ENCODE results near the gene SMOC2. TPM values are rescaled to one million over a fixed set of nuclear protein-coding genes. Genes with fewer than 3 reads are reported as not detected.
A peak's percentile ranks its signal among the peaks of the same experiment; 100 is the strongest.
"Not testable (repeated sequence)": the region's sequence is repeated elsewhere in the genome, so short reads cannot be mapped to it uniquely, and the experiment has no call there.

SMOC2 gene
- total RNA-seq, 1 donor from 2014 or later: 0.53 TPM

GRCh38 chr6:168686831-168687730, 246.1 kb downstream of the SMOC2 start:
- FAIRE-seq: no peak
- H3K4me3 ChIP-seq (ENCODE audit: low read depth, low read length): no peak overlapping the region
- no peak for TF ChIP-seq CTCF (IDR thresholded peaks at IDR 0.05; ENCODE audit: insufficient read depth, low read length, severe bottlenecking)

GRCh38 chr6:168690271-168690670, 249.3 kb downstream of the SMOC2 start:
- TF ChIP-seq CTCF (IDR thresholded peaks at IDR 0.05; ENCODE audit: insufficient read depth, low read length, severe bottlenecking): no peak
- DNase-seq (ENCODE audit: low read depth) (no peak), FAIRE-seq (no peak)
- Histone ChIP-seq H3K27me3 (ENCODE audit: control insufficient read depth, insufficient read depth, low read length) (no peaks in the 10 kb centered on the region), H3K4me3 (ENCODE audit: low read depth, low read length) (no peak overlapping the region), H3K36me3 (ENCODE audit: control insufficient read depth, insufficient read depth, low read length) (no peaks in the 10 kb centered on the region)

More at GRCh38 chr6:168686831-168687730, 246.1 kb downstream of the SMOC2 start:
- DNase-seq (ENCODE audit: low read depth): no peak
- no peaks in the 10 kb centered on the region for H3K36me3 ChIP-seq (ENCODE audit: control insufficient read depth, insufficient read depth, low read length)
- no peaks in the 10 kb centered on the region for H3K27me3 ChIP-seq (ENCODE audit: control insufficient read depth, insufficient read depth, low read length)

- FAIRE-seq: no peak
- TF ChIP-seq CTCF (IDR thresholded peaks at IDR 0.05; ENCODE audit: insufficient read depth, low read length, severe bottlenecking): no peak
- Histone ChIP-seq H3K4me3 (ENCODE audit: low read depth, low read length) (no peak overlapping the region), H3K36me3 (ENCODE audit: control insufficient read depth, insufficient read depth, low read length) (no peaks in the 10 kb centered on the region), H3K27me3 (ENCODE audit: control insufficient read depth, insufficient read depth, low read length) (no peaks in the 10 kb centered on the region)
- no peak for DNase-seq (ENCODE audit: low read depth)
Measured at GRCh38 chr6:168691774-168692173, 250.8 kb downstream of the SMOC2 start.

GRCh38 chr6:168692193-168692914, 251.4 kb downstream of the SMOC2 start:
- H3K4me3 ChIP-seq (ENCODE audit: low read depth, low read length): no peak overlapping the region
- TF ChIP-seq CTCF (IDR thresholded peaks at IDR 0.05; ENCODE audit: insufficient read depth, low read length, severe bottlenecking): no peak
- H3K36me3 ChIP-seq (ENCODE audit: control insufficient read depth, insufficient read depth, low read length): no peaks in the 10 kb centered on the region
- DNase-seq (ENCODE audit: low read depth) (no peak), FAIRE-seq (peak; percentile 36)
- H3K27me3 ChIP-seq (ENCODE audit: control insufficient read depth, insufficient read depth, low read length): no peaks in the 10 kb centered on the region

GRCh38 chr6:168692915-168693257, 251.9 kb downstream of the SMOC2 start:
- H3K36me3 ChIP-seq (ENCODE audit: control insufficient read depth, insufficient read depth, low read length); H3K4me3 ChIP-seq (ENCODE audit: low read depth, low read length); H3K27me3 ChIP-seq (ENCODE audit: control insufficient read depth, insufficient read depth, low read length); DNase-seq (ENCODE audit: low read depth): not testable (repeated sequence)
- FAIRE-seq: peak; percentile 62

- H3K36me3 ChIP-seq (ENCODE audit: control insufficient read depth, insufficient read depth, low read length); H3K27me3 ChIP-seq (ENCODE audit: control insufficient read depth, insufficient read depth, low read length); H3K4me3 ChIP-seq (ENCODE audit: low read depth, low read length); FAIRE-seq; DNase-seq (ENCODE audit: low read depth): not testable (repeated sequence)
Measured at GRCh38 chr6:168694797-168695196, 253.8 kb downstream of the SMOC2 start.
